ENCODE results near the gene ROBO2.

DNA sequence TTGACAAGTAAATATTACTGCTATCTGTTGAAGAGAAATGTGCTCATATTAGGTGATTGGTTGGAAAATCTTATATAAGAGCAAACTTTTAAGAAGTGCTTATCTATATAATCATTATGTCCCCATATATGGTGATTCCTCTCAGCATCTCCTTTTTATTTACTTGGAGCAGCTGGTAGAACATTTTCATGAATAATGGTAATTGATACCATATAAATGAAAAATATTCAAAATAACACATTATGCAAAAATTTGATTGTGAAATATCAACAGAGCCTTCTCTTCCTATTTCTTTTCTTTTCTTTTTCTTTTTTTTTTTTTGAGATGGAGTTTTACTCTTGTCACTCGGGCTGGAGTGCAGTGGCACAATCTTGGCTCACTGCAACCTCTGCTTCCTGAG, 56.2 kb downstream of the ROBO2 start:
- TF ChIP-seq, protein P1, sequence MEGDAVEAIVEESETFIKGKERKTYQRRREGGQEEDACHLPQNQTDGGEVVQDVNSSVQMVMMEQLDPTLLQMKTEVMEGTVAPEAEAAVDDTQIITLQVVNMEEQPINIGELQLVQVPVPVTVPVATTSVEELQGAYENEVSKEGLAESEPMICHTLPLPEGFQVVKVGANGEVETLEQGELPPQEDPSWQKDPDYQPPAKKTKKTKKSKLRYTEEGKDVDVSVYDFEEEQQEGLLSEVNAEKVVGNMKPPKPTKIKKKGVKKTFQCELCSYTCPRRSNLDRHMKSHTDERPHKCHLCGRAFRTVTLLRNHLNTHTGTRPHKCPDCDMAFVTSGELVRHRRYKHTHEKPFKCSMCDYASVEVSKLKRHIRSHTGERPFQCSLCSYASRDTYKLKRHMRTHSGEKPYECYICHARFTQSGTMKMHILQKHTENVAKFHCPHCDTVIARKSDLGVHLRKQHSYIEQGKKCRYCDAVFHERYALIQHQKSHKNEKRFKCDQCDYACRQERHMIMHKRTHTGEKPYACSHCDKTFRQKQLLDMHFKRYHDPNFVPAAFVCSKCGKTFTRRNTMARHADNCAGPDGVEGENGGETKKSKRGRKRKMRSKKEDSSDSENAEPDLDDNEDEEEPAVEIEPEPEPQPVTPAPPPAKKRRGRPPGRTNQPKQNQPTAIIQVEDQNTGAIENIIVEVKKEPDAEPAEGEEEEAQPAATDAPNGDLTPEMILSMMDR (IDR thresholded peaks at IDR 0.05 in 8 of 11, conservative IDR thresholded peaks at IDR 0.05 in 3 of 11), result no peak
- no peak for TF ChIP-seq POLR2AphosphoS5 (IDR thresholded peaks at IDR 0.05)
